Stimulated activated CD8-positive, alpha-beta memory T cell treated with anti-CD3 and anti-CD28 coated beads, Interleukin-7, amount 100 ng/mL, for 48 hours (primary cell): Measurements from ENCODE around the gene HDAC6.
"Not testable (repeated sequence)": the region's sequence is repeated elsewhere in the genome, so short reads cannot be mapped to it uniquely, and the experiment has no call there.

Experiments used
- DNase-seq, 2 donors: peaks; one replicate each; pipeline ENCODE4 v3.0.0-alpha.2; 2020; ENCODE audit warnings: low read depth in 1 of 2; ENCODE audit errors: extremely low read depth in 1 of 2

The HDAC6 gene

GRCh38 chrX:48823053-48823452 lies 21.2 kb downstream of the HDAC6 start:
- no peak for DNase-seq

- DNase-seq = no peak
These were observed 22.2 kb downstream of the HDAC6 start for GRCh38 chrX:48824066-48824465.

GRCh38 chrX:48826135-48826875 lies 24.4 kb downstream of the HDAC6 start, which contains the start of gene ERAS:
Gene ERAS, plus strand, starts transcription at chrX:48826513. Its CDS starts 2,611 bp downstream, at chrX:48829124.
- no peak for DNase-seq

GRCh38 chrX:48826876-48827653 lies 25.2 kb downstream of the HDAC6 start:
- DNase-seq = no peak

- DNase-seq = no peak
These were observed 25.7 kb downstream of the HDAC6 start for GRCh38 chrX:48827654-48827968.

GRCh38 chrX:48829016-48829735 lies 27.3 kb downstream of the HDAC6 start:
- DNase-seq = no peak

GRCh38 chrX:48831136-48831908 lies 29.5 kb downstream of the HDAC6 start:
- DNase-seq = no peak

- DNase-seq = no peak
These were observed 30.0 kb downstream of the HDAC6 start for GRCh38 chrX:48831909-48832291.

- no peak for DNase-seq
These were observed 31.8 kb downstream of the HDAC6 start for GRCh38 chrX:48833542-48834138.

- no peak for DNase-seq
These were observed 32.5 kb downstream of the HDAC6 start for GRCh38 chrX:48834383-48834709.

- DNase-seq = no peak
These were observed 33.9 kb downstream of the HDAC6 start, which contains the start of gene PCSK1N for GRCh38 chrX:48835524-48836329. Gene PCSK1N, minus strand, starts transcription at chrX:48835610. Its CDS starts 78 bp downstream, at chrX:48835532.

- DNase-seq = no peak
These were observed 37.8 kb downstream of the HDAC6 start for GRCh38 chrX:48839686-48840085.

GRCh38 chrX:48848847-48849246 lies 47.0 kb downstream of the HDAC6 start:
- no peak for DNase-seq

- DNase-seq = no peak
These were observed 51.0 kb downstream of the HDAC6 start for GRCh38 chrX:48852857-48853256.

GRCh38 chrX:48853494-48853893 lies 51.6 kb downstream of the HDAC6 start:
- DNase-seq = not testable (repeated sequence)

- not testable (repeated sequence) for DNase-seq
These were observed 52.4 kb downstream of the HDAC6 start for GRCh38 chrX:48854121-48854804.

GRCh38 chrX:48854898-48855297 lies 53.0 kb downstream of the HDAC6 start:
- no peak for DNase-seq

- no peak for DNase-seq
These were observed 62.3 kb downstream of the HDAC6 start for GRCh38 chrX:48864210-48864609.

- DNase-seq = not testable (repeated sequence)
These were observed 70.2 kb downstream of the HDAC6 start for GRCh38 chrX:48872017-48872416.
